GM18502 (cell line): ENCODE data around the gene RRM2.
"Not testable (repeated sequence)": the region's sequence is repeated elsewhere in the genome, so short reads cannot be mapped to it uniquely, and the experiment has no call there.

ENCODE experiments used
- ATAC-seq: cut with Tn5 transposase; IDR thresholded peaks from one replicate; pipeline ENCODE4 v1.9.1; 2021; ENCODE audit warnings: mild to moderate bottlenecking; ENCODE audit not compliant: unreplicated experiment, poor library complexity

The RRM2 gene

DNA sequence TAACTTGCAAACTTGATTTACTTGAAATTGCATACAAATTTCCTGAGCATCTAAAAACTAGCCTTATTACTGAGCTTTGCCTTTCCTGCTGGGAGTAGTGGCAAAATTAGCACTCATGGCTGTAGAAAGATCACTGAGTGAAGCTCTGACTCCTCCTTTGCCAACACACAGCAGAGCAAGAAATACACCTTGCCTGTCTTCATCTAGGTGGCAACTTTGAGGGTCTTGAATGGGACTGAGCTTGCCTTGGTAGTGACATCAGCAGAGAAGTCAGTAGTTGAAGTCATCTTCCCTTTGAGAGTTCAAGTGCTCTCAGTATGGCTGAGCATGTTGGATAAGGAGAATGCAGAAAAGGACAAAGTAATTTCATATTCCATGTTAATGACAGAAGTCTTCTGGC lies 5.9 kb downstream of the RRM2 start:
- ATAC-seq, result no peak

GRCh38 chr2:10129490-10129889 lies 7.0 kb downstream of the RRM2 start:
- no peak for ATAC-seq

DNA sequence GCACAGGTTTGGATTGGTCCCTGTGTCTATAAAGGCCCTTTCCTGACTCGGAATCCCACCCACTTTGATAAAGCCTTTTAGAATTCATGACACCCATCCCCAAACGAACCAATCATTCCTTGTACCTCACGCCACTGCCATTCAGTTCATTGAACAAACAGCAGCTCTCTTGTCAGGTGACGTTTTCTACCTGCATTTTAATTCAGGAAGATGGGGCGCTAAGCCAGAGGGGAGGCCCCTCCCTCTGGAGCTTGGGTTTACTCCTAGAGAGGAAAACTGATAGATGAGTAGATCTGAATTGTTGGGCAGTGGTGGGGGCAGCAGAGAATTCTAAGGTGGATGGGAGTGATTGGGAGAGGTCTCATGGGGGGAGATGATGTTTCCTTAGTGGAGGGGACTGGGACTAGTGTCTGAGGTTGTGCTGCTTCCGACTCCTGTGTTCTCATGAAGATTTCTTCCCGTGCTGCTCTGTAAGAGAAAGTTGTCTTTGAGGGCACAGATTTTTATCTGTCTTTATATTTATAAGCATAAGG lies 9.6 kb downstream of the RRM2 start:
- no peak for ATAC-seq

DNA sequence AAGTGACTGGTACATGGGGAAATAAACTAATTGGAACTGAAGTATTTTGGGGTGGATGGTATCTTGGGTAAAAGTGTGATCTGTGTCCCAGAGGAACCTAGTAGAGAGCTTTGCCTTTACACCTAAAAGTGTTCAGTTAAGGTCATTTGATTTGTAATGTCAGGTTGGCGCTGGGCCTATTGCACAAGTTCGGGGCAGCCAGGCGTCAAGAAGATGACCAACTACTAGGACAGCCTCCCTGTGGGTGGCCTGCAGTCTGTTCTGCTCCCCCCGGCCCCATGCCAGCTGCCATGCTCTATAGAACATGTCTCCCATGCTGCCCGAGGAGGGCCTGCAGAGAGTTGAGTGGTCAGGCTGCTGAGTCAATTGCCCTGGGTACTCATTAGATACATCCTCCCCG lies 10.1 kb downstream of the RRM2 start:
- ATAC-seq, result no peak

GRCh38 chr2:10132996-10133647 lies 10.6 kb downstream of the RRM2 start:
- no peak for ATAC-seq

- no peak for ATAC-seq
Observed at GRCh38 chr2:10135296-10136089, 13.0 kb downstream of the RRM2 start.

DNA sequence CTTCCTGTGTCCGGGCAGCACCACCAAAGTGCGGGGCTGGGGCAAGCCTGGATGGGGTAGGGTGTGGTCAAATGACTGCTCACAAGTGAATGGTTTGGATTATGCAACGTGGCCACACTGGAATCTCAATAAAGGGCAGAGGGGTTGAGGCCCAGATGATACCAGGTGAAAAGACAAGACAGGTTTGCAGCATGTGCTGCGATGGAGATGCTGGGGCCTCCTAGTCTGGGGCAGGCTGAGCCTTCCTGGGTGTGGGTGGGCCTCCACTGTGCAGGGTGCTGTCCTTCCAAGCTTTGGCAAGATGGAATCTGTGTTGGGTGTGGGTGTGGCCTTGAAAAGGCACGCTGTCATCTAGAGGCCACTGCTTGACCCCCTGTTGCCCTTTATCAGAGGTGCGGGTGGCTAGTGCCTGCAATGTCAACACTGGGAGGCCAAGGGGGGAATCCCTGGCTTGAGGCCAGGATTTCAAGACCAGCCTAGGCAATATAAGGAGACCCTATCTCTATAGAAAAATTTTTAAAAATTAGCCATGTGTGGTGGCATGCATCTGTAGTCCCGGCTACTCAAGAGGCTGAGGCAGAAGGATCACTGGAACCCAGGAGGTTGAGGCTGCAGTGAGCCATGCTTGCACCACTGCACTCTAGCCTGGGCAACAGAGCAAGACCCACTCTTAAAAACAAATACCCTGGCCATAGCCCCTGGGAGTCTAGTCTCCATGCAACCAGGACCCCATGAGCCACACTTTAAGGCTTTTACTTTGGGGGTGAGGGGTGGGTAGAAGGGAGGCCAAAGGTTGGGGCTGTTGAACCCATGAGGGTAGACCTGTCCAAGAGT lies 13.8 kb downstream of the RRM2 start:
- ATAC-seq, result no peak

DNA sequence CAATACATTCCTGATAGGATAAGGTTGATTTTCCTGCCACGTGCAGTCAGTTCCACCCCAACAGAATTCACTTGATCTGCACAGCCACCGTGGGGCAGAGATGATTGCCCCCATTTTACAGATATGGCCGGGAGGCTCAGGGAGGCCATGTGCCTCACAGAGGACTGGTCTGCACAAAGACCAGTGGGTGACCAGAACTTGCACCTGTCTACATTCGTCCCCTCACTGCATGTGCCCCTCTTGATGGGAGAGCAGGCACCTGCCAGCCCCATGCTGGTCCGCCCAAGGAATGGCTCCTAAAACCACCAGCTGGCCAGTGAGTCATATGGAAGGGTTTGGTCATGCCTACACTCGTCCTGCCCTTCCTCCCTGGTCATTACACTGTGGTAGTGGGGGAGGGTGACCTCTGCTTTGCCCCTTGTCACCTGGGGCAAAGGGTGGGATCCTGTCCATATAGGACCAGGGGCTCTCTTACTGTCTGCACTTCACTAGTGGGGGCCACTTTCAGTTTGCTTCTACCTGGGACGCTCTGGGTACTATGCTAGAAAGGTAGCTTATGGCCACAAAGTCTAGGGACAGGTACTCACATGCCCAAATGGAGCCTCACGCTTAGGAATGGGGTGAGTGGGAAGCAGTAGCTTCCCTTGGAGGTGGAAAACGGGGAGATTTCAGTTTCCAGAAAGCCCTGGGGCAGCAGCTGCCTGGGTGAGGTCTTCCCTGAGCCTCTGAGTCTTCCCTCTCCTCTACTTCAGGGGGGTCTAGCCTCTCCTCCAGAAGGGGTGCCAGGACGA lies 14.7 kb downstream of the RRM2 start:
- ATAC-seq, result no peak

- no peak for ATAC-seq
Observed at GRCh38 chr2:10139536-10139935, 17.0 kb downstream of the RRM2 start.

- ATAC-seq, result no peak
Observed at GRCh38 chr2:10140841-10141610, 18.5 kb downstream of the RRM2 start.

- no peak for ATAC-seq
Observed at GRCh38 chr2:10141736-10142639, 19.4 kb downstream of the RRM2 start.

DNA sequence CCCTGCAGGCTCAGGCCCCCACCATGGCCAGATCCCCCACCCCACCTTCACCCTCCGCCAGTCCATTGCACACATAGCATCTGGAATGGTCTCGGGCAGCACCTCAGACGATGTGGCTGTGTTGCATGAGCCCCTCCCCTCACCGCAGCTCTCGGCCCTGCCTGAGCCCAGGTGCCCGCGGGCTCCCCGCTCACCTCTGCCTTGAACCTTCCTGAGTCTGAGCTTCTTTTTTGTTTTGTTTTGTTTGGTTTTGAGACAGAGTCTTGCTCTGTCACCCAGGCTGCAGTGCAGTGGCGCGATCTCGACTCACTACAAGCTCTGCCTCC lies 20.1 kb downstream of the RRM2 start:
- ATAC-seq, result no peak

- ATAC-seq, result no peak
Observed at GRCh38 chr2:10144771-10145518, 22.4 kb downstream of the RRM2 start.

DNA sequence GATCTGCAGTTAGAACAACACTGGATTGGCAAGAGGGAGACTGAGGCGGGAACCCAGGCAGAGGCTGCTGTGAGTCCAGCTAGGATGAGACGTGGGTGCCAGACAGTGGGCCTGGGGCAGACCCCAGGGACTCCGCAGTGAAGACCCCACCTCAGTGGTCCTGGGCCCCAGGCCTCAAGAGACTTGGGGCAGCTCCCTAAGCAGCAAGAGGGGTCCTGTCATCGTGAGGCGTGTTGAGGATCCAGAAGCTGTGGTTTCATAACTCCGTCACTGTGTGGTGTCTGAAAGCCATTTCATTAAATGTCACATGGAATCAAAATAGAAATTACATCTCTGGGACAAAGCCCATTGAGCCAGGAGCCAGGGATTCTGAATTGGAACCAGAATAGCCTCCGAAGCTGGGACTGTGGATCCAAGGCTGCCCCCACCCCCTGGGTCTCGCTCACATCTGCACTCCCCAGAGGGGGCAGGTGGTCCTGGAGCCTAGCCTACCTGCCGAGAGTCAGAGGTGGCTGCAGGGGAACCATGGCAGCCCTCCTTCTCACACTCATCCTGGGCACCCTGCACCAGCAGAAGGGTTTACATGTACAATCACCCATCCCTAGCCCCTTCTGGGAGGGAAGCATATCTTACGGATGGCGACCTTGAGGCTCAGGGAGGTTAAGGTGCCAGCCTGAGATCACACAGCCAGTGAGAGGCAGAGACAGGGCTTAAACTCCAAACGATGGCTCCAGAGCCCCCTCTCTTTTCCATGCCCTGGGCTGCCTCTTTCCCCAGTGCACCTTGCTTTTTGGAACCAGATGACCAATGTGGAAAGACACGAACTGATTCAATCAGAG lies 23.2 kb downstream of the RRM2 start:
- ATAC-seq, result no peak

DNA sequence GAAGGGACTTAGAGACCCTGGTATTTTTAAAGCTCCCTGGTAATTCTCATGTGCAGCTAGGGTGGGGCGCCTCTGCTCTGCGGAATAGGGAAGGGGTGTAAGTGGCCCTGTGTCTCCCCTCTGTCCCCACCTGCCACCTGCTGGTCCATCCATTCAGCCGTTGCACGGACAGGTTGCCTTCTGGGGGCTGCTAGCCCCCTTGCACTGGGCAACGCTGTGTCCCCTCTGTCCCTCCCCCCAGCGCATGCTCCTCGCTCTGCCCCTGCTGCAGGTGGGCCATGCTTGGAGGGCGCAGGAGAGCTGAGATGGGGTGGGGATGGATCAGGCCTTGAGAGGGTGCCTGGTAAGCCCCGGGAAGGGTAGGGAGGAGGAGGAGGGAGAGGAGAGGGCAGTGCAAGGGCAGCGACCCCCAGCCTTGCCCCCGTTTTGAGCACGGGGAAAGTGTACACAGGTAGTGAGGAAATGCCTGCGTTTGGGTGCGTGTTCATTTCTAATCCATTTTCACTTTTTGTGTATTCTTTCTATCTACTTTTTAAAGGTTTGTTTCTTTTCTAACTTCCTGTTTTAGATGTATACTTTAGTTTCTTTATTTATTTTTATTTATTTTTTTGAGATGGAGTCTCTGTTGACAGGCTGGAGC lies 23.9 kb downstream of the RRM2 start:
- ATAC-seq, result no peak

- not testable (repeated sequence) for ATAC-seq
Observed at GRCh38 chr2:10147050-10147660, 24.6 kb downstream of the RRM2 start.
